A549 (cell line): ENCODE results near the gene ALOX15.

ENCODE experiments used
- CEBPB ChIP-seq, 2 experiments: fragments of >200 bp in 1 of 2; sonication (Bioruptor Twin) in 1 of 2; formaldehyde crosslinking in 1 of 2; IDR thresholded peaks; 2 replicates each; pipeline ENCODE4 v1.6.1; 2012 to 2016
- CTCF ChIP-seq: fragments of >200 bp; sonication (Bioruptor Twin); formaldehyde crosslinking; IDR thresholded peaks from 3 replicates; pipeline ENCODE4 v1.5.1; 2016
- EHF ChIP-seq: fragments of 250-450 bp; sonication (Bioruptor Pico); IDR thresholded peaks from 2 replicates; pipeline ENCODE4 v1.5.0; 2020; ENCODE audit warnings: mild to moderate bottlenecking
- KDM1A ChIP-seq: fragments of 200-600 bp; sonication (generic); IDR thresholded peaks from 2 replicates; pipeline ENCODE4 v1.6.1; 2016; ENCODE audit warnings: low read depth, mild to moderate bottlenecking
- NR3C1 ChIP-seq: fragments of >200 bp; sonication (Bioruptor Twin); formaldehyde crosslinking; IDR thresholded peaks from 3 replicates; pipeline ENCODE4 v1.6.1; 2017
- POLR2A ChIP-seq: IDR thresholded peaks from 2 replicates; pipeline ENCODE4 v1.6.1; 2012; ENCODE audit warnings: mild to moderate bottlenecking, low read length
- RAD21 ChIP-seq, 2 experiments: fragments of >200 bp in 1 of 2; sonication (Bioruptor Twin) in 1 of 2; formaldehyde crosslinking in 1 of 2; IDR thresholded peaks in 1 of 2; conservative IDR thresholded peaks in 1 of 2; 2 replicates in 1 of 2; 3 replicates in 1 of 2; pipeline ENCODE4 v1.6.1; 2012 to 2018; ENCODE audit warnings: inconsistent platforms in 1 of 2
- REST ChIP-seq: fragments of 200-600 bp; sonication (generic); IDR thresholded peaks from 2 replicates; pipeline ENCODE4 v1.6.1; 2016; ENCODE audit warnings: antibody characterized with exemption, mild to moderate bottlenecking, moderate library complexity
- SREBF2 ChIP-seq: fragments of 450-650 bp; IDR thresholded peaks from 2 replicates; pipeline ENCODE4 v1.6.1; 2014; ENCODE audit warnings: mild to moderate bottlenecking, moderate library complexity
- TF ChIP-seq, protein P1 (sequence below): IDR thresholded peaks from 2 replicates; pipeline ENCODE4 v1.6.1; 2012
- TF ChIP-seq, protein P2 (sequence below): IDR thresholded peaks from 2 replicates; pipeline ENCODE4 v1.6.1; 2012
- TF ChIP-seq, protein P3 (sequence below): IDR thresholded peaks from 2 replicates; pipeline ENCODE4 v1.6.1; 2012; ENCODE audit warnings: low read depth, borderline replicate concordance

- no peak for TF ChIP-seq CTCF
- TF ChIP-seq, protein P1, sequence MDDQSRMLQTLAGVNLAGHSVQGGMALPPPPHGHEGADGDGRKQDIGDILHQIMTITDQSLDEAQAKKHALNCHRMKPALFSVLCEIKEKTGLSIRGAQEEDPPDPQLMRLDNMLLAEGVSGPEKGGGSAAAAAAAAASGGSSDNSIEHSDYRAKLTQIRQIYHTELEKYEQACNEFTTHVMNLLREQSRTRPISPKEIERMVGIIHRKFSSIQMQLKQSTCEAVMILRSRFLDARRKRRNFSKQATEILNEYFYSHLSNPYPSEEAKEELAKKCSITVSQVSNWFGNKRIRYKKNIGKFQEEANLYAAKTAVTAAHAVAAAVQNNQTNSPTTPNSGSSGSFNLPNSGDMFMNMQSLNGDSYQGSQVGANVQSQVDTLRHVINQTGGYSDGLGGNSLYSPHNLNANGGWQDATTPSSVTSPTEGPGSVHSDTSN = no peak
- TF ChIP-seq NR3C1 = no peak
- no peak for TF ChIP-seq EHF (CRISPR knock-in tag)
- TF ChIP-seq, protein P2, sequence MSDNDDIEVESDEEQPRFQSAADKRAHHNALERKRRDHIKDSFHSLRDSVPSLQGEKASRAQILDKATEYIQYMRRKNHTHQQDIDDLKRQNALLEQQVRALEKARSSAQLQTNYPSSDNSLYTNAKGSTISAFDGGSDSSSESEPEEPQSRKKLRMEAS = no peak
- no peak for TF ChIP-seq KDM1A
- TF ChIP-seq POLR2A = no peak
- TF ChIP-seq REST = no peak
- TF ChIP-seq RAD21 (conservative IDR thresholded peaks at IDR 0.05 in 1 of 2, IDR thresholded peaks at IDR 0.05 in 1 of 2) = no peak
- no peak for TF ChIP-seq SREBF2
- no peak for TF ChIP-seq CEBPB (IDR thresholded peaks at IDR 0.05)
- TF ChIP-seq, protein P3, sequence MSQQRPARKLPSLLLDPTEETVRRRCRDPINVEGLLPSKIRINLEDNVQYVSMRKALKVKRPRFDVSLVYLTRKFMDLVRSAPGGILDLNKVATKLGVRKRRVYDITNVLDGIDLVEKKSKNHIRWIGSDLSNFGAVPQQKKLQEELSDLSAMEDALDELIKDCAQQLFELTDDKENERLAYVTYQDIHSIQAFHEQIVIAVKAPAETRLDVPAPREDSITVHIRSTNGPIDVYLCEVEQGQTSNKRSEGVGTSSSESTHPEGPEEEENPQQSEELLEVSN = no peak
Measured at GRCh38 chr17:4596636-4597380, 44.7 kb downstream of the ALOX15 start.
